Esophagus squamous epithelium (tissue), 4 donors: ENCODE measurements around the gene ABHD12.

ENCODE experiments used
- CTCF ChIP-seq, 6 experiments: fragments of 450-650 bp in 4 of 6; fragments of 200-600 bp in 2 of 6; sonication (generic) in 2 of 6; IDR thresholded peaks; one replicate each; pipeline ENCODE4 v1.5.1; 2016 to 2019; ENCODE audit warnings: antibody characterized with exemption in 6 of 6, mild to moderate bottlenecking in 4 of 6, moderate library complexity in 4 of 6
- POLR2A ChIP-seq, 4 donors: fragments of 450-650 bp; IDR thresholded peaks; one replicate each; pipeline ENCODE4 v1.6.1; 2017; ENCODE audit warnings: antibody characterized with exemption in 4 of 4, mild to moderate bottlenecking in 4 of 4, moderate library complexity in 3 of 4

- TF ChIP-seq CTCF (IDR thresholded peaks at IDR 0.05) (no peak), POLR2A (IDR thresholded peaks at IDR 0.05) (no peak)
Measured at GRCh38 chr20:25292176-25292891, 98.3 kb downstream of the ABHD12 start.
